ENCODE measurements around the gene LSM7. TPM values are rescaled to one million over a fixed set of nuclear protein-coding genes. Genes with fewer than 3 reads are reported as not detected.
A peak's percentile ranks its signal among the peaks of the same experiment; 100 is the strongest.

The LSM7 gene
- total RNA-seq, 2 donors from 2014 or later, result 45.7 to 69.9 TPM

DNA sequence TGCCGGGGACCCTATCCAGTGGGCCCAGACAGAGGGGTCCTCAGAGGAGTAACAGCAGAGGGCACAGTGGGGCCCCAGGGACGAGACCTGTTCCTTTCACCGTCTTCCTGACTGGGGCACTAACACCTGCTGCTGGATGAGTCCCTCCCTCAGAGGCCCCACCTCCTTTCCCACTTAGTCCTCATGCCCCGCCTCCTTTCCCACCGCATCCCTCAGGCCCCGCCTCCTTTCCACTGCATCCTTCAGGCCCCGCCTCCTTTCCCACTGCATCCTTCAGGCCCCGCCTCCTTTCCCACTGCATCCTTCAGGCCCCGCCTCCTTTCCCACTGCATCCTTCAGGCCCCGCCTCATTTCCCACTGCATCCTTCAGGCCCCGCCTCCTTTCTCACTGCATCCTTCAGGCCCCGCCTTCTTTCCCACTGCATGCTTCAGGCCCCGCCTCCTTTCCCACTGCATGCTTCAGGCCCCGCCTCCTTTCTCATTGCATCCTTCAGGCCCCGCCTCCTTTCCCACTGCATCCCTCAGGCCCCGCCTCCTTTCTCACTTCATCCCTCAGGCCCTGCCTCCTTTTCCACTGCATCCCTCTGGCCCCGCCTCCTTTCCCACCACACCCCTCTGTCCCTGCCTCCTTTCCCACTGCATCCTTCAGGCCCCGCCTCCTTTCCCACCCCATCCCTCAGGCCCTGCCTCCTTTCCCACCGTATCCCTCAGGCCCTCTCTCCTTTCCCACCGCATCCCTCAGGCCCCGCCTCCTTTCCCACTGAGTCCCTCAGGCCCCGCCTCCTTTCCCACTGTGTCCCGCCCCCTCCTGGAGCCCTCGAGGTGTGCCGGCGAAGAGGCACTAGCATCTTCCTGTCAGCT, 6.8 kb upstream of the LSM7 start:
- DNase-seq, result no peak
- Histone ChIP-seq H3K27me3 (no peaks in the 10 kb centered on the region), H3K27ac (no peak overlapping the region), H3K9me3 (no peaks in the 10 kb centered on the region), H3K4me3 (no peak overlapping the region), H3K36me3 (replicated peaks in 1 of 2; ENCODE audit: insufficient read depth in 1 of 2, low read depth in 2 of 2) (no peaks in the 10 kb centered on the region), H3K4me1 (peaks cover 49% of the 10 kb centered on the region)
- no peak for TF ChIP-seq POLR2A (IDR thresholded peaks at IDR 0.05)
- TF ChIP-seq, protein P1, sequence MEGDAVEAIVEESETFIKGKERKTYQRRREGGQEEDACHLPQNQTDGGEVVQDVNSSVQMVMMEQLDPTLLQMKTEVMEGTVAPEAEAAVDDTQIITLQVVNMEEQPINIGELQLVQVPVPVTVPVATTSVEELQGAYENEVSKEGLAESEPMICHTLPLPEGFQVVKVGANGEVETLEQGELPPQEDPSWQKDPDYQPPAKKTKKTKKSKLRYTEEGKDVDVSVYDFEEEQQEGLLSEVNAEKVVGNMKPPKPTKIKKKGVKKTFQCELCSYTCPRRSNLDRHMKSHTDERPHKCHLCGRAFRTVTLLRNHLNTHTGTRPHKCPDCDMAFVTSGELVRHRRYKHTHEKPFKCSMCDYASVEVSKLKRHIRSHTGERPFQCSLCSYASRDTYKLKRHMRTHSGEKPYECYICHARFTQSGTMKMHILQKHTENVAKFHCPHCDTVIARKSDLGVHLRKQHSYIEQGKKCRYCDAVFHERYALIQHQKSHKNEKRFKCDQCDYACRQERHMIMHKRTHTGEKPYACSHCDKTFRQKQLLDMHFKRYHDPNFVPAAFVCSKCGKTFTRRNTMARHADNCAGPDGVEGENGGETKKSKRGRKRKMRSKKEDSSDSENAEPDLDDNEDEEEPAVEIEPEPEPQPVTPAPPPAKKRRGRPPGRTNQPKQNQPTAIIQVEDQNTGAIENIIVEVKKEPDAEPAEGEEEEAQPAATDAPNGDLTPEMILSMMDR (IDR thresholded peaks at IDR 0.05), result no peak
- 91% methylated on average over 26 of the region's 26 CpGs for WGBS, 2 donors
- intact Hi-C loops (cut with DNase I), result no loop called here
- ATAC-seq, result no peak

DNA sequence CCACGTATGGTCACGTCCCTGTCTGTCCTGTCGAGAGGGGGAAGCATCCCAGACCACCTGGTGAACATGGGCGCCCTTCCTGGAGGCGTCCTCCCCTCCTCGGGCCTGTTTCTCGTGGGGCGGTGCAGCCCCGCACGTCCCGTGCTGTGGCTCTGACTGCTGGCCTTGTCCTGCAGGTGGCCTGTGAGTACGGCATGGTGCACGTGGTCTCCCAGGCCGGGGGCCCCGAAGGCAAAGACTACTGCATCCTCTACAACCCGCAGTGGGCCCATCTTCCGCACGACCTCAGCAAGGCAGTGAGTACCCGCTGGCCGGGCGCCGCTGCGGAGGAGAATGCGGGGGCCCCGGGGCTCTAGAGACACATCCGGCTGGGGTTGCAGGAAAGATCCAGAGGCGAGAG, 6.0 kb upstream of the LSM7 start:
- 90 to 99% methylated on average over 14 to 27 of the region's 27 CpGs for WGBS, 2 donors
- no peak for TF ChIP-seq POLR2A (IDR thresholded peaks at IDR 0.05)
- TF ChIP-seq, protein P1 (IDR thresholded peaks at IDR 0.05), result no peak
- no peaks in the 10 kb centered on the region for H3K36me3 ChIP-seq (replicated peaks in 1 of 2; ENCODE audit: insufficient read depth in 1 of 2, low read depth in 2 of 2)
- H3K27me3 ChIP-seq, result no peaks in the 10 kb centered on the region
- intact Hi-C loops (cut with DNase I), result no loop called here
- H3K27ac ChIP-seq, result peak overlapping the region in 3 of 4 donors; percentile 67 to 81 (median 80)
- no peaks in the 10 kb centered on the region for H3K9me3 ChIP-seq
- no peak overlapping the region for H3K4me3 ChIP-seq
- peaks cover 57% of the 10 kb centered on the region for H3K4me1 ChIP-seq
- ATAC-seq (no peak), DNase-seq (no peak)

DNA sequence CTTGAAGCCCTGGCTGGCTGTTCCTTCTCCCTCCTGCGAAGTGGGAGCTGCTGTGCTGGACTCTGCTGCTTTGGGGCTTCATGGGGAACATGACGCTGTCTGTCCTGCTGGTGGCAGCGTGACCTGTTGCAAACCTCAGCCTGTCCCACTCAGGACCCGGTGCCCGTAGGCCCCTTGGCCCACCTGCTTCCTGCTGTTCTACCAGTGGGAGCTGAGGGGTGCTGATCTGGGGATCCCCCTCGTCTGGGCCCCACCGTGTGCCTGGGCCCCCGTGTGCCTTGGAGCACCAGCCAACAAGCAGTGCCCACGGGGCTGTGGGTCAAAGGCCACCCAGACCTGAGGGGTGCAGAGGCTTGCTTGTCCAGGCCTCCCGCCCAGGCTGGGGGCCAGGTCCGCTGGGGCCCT, 5.4 kb upstream of the LSM7 start:
- H3K27me3 ChIP-seq, result no peaks in the 10 kb centered on the region
- 51% methylated on average over 7 of the region's 11 CpGs; no CpG with 5 or more reads in 1 of the 2 donors for WGBS, 2 donors
- ATAC-seq (no peak), DNase-seq (no peak)
- intact Hi-C loops (cut with DNase I), result no loop called here
- H3K9me3 ChIP-seq, result no peaks in the 10 kb centered on the region
- peak overlapping the region; percentile 9 to 81 (median 74) for H3K27ac ChIP-seq
- no peaks in the 10 kb centered on the region for H3K36me3 ChIP-seq (replicated peaks in 1 of 2; ENCODE audit: insufficient read depth in 1 of 2, low read depth in 2 of 2)
- H3K4me1 ChIP-seq, result peaks cover 62% of the 10 kb centered on the region
- no peak overlapping the region for H3K4me3 ChIP-seq
- TF ChIP-seq, protein P1 (IDR thresholded peaks at IDR 0.05), result peak in 1 of 7 experiments; percentile 0
- no peak for TF ChIP-seq POLR2A (IDR thresholded peaks at IDR 0.05)

DNA sequence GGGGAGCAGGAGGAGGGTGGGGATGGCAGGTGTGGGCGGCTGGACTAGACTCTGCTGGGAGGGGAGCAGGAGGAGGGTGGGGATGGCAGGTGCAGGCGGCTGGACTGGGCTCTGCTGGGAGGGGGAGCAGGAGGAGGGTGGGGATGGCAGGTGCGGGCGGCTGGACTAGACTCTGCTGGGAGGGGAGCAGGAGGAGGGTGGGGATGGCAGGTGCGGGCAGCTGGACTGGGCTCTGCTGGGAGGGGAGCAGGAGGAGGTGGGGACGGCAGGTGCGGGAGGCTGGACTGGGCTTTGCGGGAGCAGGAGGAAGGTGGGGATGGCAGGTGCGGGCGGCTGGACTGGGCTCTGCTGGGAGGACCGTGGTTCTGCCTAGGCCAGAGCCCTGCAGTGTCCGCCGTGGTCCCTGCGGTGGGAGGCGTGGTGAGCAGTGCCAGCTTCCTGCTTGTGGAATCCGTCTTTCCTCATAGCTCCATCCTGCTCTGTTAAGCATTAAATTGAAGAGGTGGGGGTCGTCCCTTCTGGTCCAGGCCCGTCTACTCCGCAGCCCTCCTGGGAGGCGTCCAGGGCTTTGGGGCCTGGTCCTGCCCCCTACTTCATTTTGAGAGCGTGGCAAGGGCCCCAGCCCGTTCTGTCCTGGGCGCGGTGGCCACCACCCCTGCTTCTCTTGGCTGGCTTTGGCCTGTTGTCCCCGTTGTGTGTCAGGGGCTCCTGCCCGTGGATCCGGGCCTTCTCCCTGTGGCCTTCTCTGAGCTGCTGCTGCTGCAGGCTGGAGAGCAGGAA, 4.8 kb upstream of the LSM7 start:
- peak; percentile 8 for ATAC-seq

More for the DNA sequence above, 4.8 kb upstream of the LSM7 start:
- H3K27me3 ChIP-seq, result no peaks in the 10 kb centered on the region
- WGBS, 2 donors, result 16 to 36% methylated on average over 17 to 26 of the region's 27 CpGs
- TF ChIP-seq POLR2A (IDR thresholded peaks at IDR 0.05), result peak in 1 of 3 donors; percentile 14
- TF ChIP-seq, protein P1 (IDR thresholded peaks at IDR 0.05), result peak in 1 of 7 experiments; percentile 2
- intact Hi-C loops (cut with DNase I), result no loop called here
- DNase-seq, result peak; percentile 37 to 70 (median 63)
- H3K36me3 ChIP-seq (replicated peaks in 1 of 2; ENCODE audit: insufficient read depth in 1 of 2, low read depth in 2 of 2), result no peaks in the 10 kb centered on the region
- H3K27ac ChIP-seq, result peak overlapping the region; percentile 9 to 81 (median 74)
- no peaks in the 10 kb centered on the region for H3K9me3 ChIP-seq
- peaks cover 62% of the 10 kb centered on the region for H3K4me1 ChIP-seq
- no peak overlapping the region for H3K4me3 ChIP-seq
